ENCODE measurements around the gene SREBF1.

The SREBF1 gene

DNA sequence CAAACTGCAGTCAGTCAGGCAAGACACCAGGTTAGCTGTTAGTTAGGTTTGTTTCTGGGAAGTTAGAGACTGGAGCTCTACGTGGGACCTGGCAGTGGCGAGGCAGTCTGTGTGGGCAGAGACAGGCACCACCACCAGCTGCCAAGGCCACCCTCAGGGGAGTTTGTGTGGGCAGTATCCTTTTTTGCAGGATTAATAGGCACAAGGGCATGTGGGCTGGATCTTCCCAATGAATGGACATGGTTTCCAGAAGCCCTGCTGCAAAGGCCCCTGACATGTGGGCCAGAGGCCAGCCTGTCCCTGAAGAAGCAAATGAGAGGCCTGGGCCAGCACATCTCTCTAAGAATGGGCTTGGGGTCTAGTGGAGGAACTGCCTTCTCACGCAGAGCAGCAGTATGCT is 19.2 kb upstream of the SREBF1 start:
- Histone ChIP-seq H3K9ac (ENCODE audit: low read length) (peak overlapping the region; percentile 70), H3K36me3 (ENCODE audit: control insufficient read depth, insufficient read depth, low read length, severe bottlenecking) (peaks cover 9% of the 10 kb centered on the region), H3K9me3 (ENCODE audit: control insufficient read depth, low read length) (no peaks in the 10 kb centered on the region), H3K27me3 (replicated peaks; ENCODE audit: control insufficient read depth, insufficient read depth, low read length) (no peaks in the 10 kb centered on the region), H3K4me1 (ENCODE audit: control insufficient read depth, insufficient read depth, low read length) (peaks cover 46% of the 10 kb centered on the region), H3K4me3 (ENCODE audit: low read length) (no peak overlapping the region)
- no peak for DNase-seq (ENCODE audit: low read depth)

- Histone ChIP-seq H3K9ac (ENCODE audit: low read length) (peak overlapping the region; percentile 10), H3K9me3 (ENCODE audit: control insufficient read depth, low read length) (no peaks in the 10 kb centered on the region), H3K27me3 (replicated peaks; ENCODE audit: control insufficient read depth, insufficient read depth, low read length) (no peaks in the 10 kb centered on the region), H3K4me1 (ENCODE audit: control insufficient read depth, insufficient read depth, low read length) (peaks cover 62% of the 10 kb centered on the region), H3K36me3 (ENCODE audit: control insufficient read depth, insufficient read depth, low read length, severe bottlenecking) (peaks cover 4% of the 10 kb centered on the region), H3K4me3 (ENCODE audit: low read length) (no peak overlapping the region)
- no peak for DNase-seq (ENCODE audit: low read depth)
Measured at GRCh38 chr17:17853811-17854447, 17.1 kb upstream of the SREBF1 start.

- peaks cover 72% of the 10 kb centered on the region for H3K4me1 ChIP-seq (ENCODE audit: control insufficient read depth, insufficient read depth, low read length)
Measured at GRCh38 chr17:17852930-17853329, 16.1 kb upstream of the SREBF1 start.

DNA sequence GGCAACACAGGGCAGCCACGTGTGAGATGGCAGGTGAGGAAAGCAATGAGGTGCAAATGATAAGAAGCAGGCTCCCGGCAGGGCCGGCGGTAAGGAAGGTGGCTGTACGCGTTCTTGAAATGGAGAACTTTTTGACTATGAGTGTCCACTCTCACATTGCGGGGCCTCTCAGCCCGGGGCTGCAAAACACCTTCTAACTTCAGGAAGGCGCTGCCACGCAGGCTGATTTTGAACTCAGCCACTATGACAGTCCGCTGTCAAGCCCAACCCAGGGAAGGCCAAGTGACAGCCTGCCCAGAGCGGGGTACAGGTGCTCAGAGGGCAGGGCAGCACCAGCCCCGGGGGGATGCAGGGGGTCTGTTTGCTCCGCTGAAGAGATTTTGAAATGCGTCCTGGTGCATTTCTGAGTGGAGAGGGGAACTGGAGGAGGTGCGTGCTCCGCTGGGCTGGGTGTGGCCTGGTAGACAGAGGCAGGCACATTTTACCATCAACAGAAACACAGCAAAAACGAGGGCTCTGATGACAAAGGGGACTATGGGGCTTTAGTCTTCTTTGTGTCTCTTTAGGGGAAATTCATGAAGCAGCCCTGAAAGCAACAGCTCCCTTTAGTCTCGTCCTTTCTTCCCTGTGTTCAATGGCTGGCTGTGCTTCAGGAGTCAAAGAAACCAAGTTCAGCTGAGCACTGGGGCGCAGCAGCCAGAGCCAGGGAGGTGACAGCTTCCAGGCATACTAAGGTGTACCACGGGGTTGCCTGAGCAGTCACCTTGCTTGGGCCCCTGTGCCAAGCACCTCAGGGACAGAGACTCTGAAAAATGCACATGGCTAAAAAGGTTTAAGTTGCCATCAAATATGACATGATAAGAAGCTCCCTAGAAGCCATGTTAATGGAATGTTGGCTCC is 14.6 kb upstream of the SREBF1 start:
- no peak for DNase-seq (ENCODE audit: low read depth)
- Histone ChIP-seq H3K4me1 (ENCODE audit: control insufficient read depth, insufficient read depth, low read length) (peaks cover 70% of the 10 kb centered on the region), H3K27me3 (replicated peaks; ENCODE audit: control insufficient read depth, insufficient read depth, low read length) (no peaks in the 10 kb centered on the region), H3K36me3 (ENCODE audit: control insufficient read depth, insufficient read depth, low read length, severe bottlenecking) (peaks cover 16% of the 10 kb centered on the region), H3K4me3 (ENCODE audit: low read length) (no peak overlapping the region), H3K9ac (ENCODE audit: low read length) (no peak overlapping the region), H3K9me3 (ENCODE audit: control insufficient read depth, low read length) (no peaks in the 10 kb centered on the region)

More at GRCh38 chr17:17852930-17853329, 16.1 kb upstream of the SREBF1 start:
- Histone ChIP-seq H3K9me3 (ENCODE audit: control insufficient read depth, low read length) (no peaks in the 10 kb centered on the region), H3K27me3 (replicated peaks; ENCODE audit: control insufficient read depth, insufficient read depth, low read length) (no peaks in the 10 kb centered on the region), H3K4me3 (ENCODE audit: low read length) (no peak overlapping the region), H3K9ac (ENCODE audit: low read length) (peak overlapping the region; percentile 22), H3K36me3 (ENCODE audit: control insufficient read depth, insufficient read depth, low read length, severe bottlenecking) (peaks cover 4% of the 10 kb centered on the region)
- DNase-seq (ENCODE audit: low read depth) = no peak

DNA sequence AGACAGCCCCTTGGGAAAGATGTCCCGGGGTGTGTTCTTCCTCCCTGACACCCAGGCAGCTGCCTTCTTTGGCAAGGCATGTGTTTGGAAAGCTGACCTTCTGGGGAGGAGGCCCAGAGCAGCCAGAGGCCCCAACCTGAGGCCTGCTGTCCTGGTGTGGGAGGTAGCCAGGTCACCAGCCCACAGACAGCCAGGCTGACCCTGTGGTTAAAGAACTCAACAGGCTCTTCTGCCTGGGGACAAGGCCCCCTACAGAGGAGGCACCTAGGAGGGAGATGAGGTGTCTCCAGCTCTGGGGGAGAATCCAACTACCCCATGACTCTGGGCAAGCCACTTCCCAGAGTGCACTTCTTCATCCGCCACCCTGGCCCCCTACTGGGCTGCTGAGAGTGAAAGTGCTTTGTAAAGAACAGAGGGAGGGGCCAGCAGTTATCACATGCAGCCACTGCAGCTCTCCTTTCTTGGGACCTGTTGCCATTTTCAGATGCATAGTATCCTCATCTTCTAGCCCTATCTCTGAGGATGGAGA is 13.1 kb upstream of the SREBF1 start:
- Histone ChIP-seq H3K9ac (ENCODE audit: low read length) (peak overlapping the region; percentile 82), H3K27me3 (replicated peaks; ENCODE audit: control insufficient read depth, insufficient read depth, low read length) (no peaks in the 10 kb centered on the region), H3K36me3 (ENCODE audit: control insufficient read depth, insufficient read depth, low read length, severe bottlenecking) (peaks cover 22% of the 10 kb centered on the region), H3K4me1 (ENCODE audit: control insufficient read depth, insufficient read depth, low read length) (peaks cover 55% of the 10 kb centered on the region), H3K4me3 (ENCODE audit: low read length) (peak overlapping the region; percentile 3), H3K9me3 (ENCODE audit: control insufficient read depth, low read length) (no peaks in the 10 kb centered on the region)
- peak; percentile 28 for DNase-seq (ENCODE audit: low read depth)

GRCh38 chr17:17849147-17849820 is 12.5 kb upstream of the SREBF1 start:
- H3K27me3 ChIP-seq (replicated peaks; ENCODE audit: control insufficient read depth, insufficient read depth, low read length) = no peaks in the 10 kb centered on the region
- peaks cover 22% of the 10 kb centered on the region for H3K36me3 ChIP-seq (ENCODE audit: control insufficient read depth, insufficient read depth, low read length, severe bottlenecking)
- no peaks in the 10 kb centered on the region for H3K9me3 ChIP-seq (ENCODE audit: control insufficient read depth, low read length)
- peak overlapping the region; percentile 3 for H3K4me3 ChIP-seq (ENCODE audit: low read length)
- DNase-seq (ENCODE audit: low read depth) = no peak
- H3K4me1 ChIP-seq (ENCODE audit: control insufficient read depth, insufficient read depth, low read length) = peaks cover 51% of the 10 kb centered on the region
- H3K9ac ChIP-seq (ENCODE audit: low read length) = peak overlapping the region; percentile 82

GRCh38 chr17:17848311-17849082 is 11.7 kb upstream of the SREBF1 start:
- no peaks in the 10 kb centered on the region for H3K27me3 ChIP-seq (replicated peaks; ENCODE audit: control insufficient read depth, insufficient read depth, low read length)
- peaks cover 43% of the 10 kb centered on the region for H3K4me1 ChIP-seq (ENCODE audit: control insufficient read depth, insufficient read depth, low read length)
- peaks cover 22% of the 10 kb centered on the region for H3K36me3 ChIP-seq (ENCODE audit: control insufficient read depth, insufficient read depth, low read length, severe bottlenecking)
- H3K9ac ChIP-seq (ENCODE audit: low read length) = peak overlapping the region; percentile 82
- H3K4me3 ChIP-seq (ENCODE audit: low read length) = peak overlapping the region; percentile 45
- no peak for DNase-seq (ENCODE audit: low read depth)
- no peaks in the 10 kb centered on the region for H3K9me3 ChIP-seq (ENCODE audit: control insufficient read depth, low read length)

- no peak for DNase-seq (ENCODE audit: low read depth)
- Histone ChIP-seq H3K9ac (ENCODE audit: low read length) (peak overlapping the region; percentile 82), H3K36me3 (ENCODE audit: control insufficient read depth, insufficient read depth, low read length, severe bottlenecking) (peaks cover 22% of the 10 kb centered on the region), H3K4me1 (ENCODE audit: control insufficient read depth, insufficient read depth, low read length) (peaks cover 36% of the 10 kb centered on the region), H3K9me3 (ENCODE audit: control insufficient read depth, low read length) (no peaks in the 10 kb centered on the region), H3K27me3 (replicated peaks; ENCODE audit: control insufficient read depth, insufficient read depth, low read length) (no peaks in the 10 kb centered on the region), H3K4me3 (ENCODE audit: low read length) (no peak overlapping the region)
Measured at GRCh38 chr17:17847726-17848125, 10.9 kb upstream of the SREBF1 start.

- peaks cover 19% of the 10 kb centered on the region for H3K36me3 ChIP-seq (ENCODE audit: control insufficient read depth, insufficient read depth, low read length, severe bottlenecking)
- H3K4me3 ChIP-seq (ENCODE audit: low read length) = no peak overlapping the region
- H3K27me3 ChIP-seq (replicated peaks; ENCODE audit: control insufficient read depth, insufficient read depth, low read length) = no peaks in the 10 kb centered on the region
- peak overlapping the region; percentile 36 for H3K9ac ChIP-seq (ENCODE audit: low read length)
- DNase-seq (ENCODE audit: low read depth) = no peak
- H3K4me1 ChIP-seq (ENCODE audit: control insufficient read depth, insufficient read depth, low read length) = peaks cover 41% of the 10 kb centered on the region
- H3K9me3 ChIP-seq (ENCODE audit: control insufficient read depth, low read length) = no peaks in the 10 kb centered on the region
Measured at GRCh38 chr17:17847118-17847689, 10.4 kb upstream of the SREBF1 start.

GRCh38 chr17:17846645-17847044 is 9.9 kb upstream of the SREBF1 start:
- DNase-seq (ENCODE audit: low read depth) = no peak
- Histone ChIP-seq H3K27me3 (replicated peaks; ENCODE audit: control insufficient read depth, insufficient read depth, low read length) (no peaks in the 10 kb centered on the region), H3K9ac (ENCODE audit: low read length) (no peak overlapping the region), H3K4me1 (ENCODE audit: control insufficient read depth, insufficient read depth, low read length) (peaks cover 46% of the 10 kb centered on the region), H3K4me3 (ENCODE audit: low read length) (no peak overlapping the region), H3K36me3 (ENCODE audit: control insufficient read depth, insufficient read depth, low read length, severe bottlenecking) (peaks cover 18% of the 10 kb centered on the region), H3K9me3 (ENCODE audit: control insufficient read depth, low read length) (no peaks in the 10 kb centered on the region)

Measured in adipocyte (in vitro differentiated cells).